D721Med (cell line): ENCODE results near the gene HSD17B4.

Experiments
- DNase-seq: peaks from one replicate; pipeline ENCODE4 v3.0.0; 2011; ENCODE audit warnings: low spot score; ENCODE audit not compliant: insufficient read length
- FAIRE-seq: peaks from 2 replicates; lab custom pipeline; 2011; peaks lifted over from hg19 to GRCh38; lab: Jason Lieb, UNC
- CTCF ChIP-seq: IDR thresholded peaks from 2 replicates; pipeline ENCODE4 v1.5.1; 2012; ENCODE audit warnings: mild to moderate bottlenecking, control low read depth; ENCODE audit not compliant: insufficient read depth; ENCODE audit errors: missing control alignments

The HSD17B4 gene

GRCh38 chr5:119454171-119454570 is 1.9 kb downstream of the HSD17B4 start:
- FAIRE-seq (no peak), DNase-seq (no peak)
- no peak for TF ChIP-seq CTCF

GRCh38 chr5:119458911-119459632 is 6.8 kb downstream of the HSD17B4 start:
- FAIRE-seq (no peak), DNase-seq (no peak)
- TF ChIP-seq CTCF = no peak

- no peak for FAIRE-seq
These were observed 13.3 kb downstream of the HSD17B4 start for GRCh38 chr5:119465640-119466039.

GRCh38 chr5:119468286-119468685 is 16.0 kb downstream of the HSD17B4 start:
- no peak for FAIRE-seq
- DNase-seq = no peak
- no peak for TF ChIP-seq CTCF

More at GRCh38 chr5:119465640-119466039, 13.3 kb downstream of the HSD17B4 start:
- DNase-seq = no peak
- TF ChIP-seq CTCF = no peak

- no peak for DNase-seq
- no peak for FAIRE-seq
- TF ChIP-seq CTCF = no peak
These were observed 17.9 kb downstream of the HSD17B4 start for GRCh38 chr5:119470105-119470763.

- FAIRE-seq = no peak
- DNase-seq = no peak
- peak; percentile 80 for TF ChIP-seq CTCF
These were observed 18.7 kb downstream of the HSD17B4 start for GRCh38 chr5:119470851-119471451.

- FAIRE-seq (no peak), DNase-seq (no peak)
- TF ChIP-seq CTCF = no peak
These were observed 20.9 kb downstream of the HSD17B4 start for GRCh38 chr5:119473241-119473640.
